ENCODE measurements around the gene MYOCD.

Gene MYOCD

DNA sequence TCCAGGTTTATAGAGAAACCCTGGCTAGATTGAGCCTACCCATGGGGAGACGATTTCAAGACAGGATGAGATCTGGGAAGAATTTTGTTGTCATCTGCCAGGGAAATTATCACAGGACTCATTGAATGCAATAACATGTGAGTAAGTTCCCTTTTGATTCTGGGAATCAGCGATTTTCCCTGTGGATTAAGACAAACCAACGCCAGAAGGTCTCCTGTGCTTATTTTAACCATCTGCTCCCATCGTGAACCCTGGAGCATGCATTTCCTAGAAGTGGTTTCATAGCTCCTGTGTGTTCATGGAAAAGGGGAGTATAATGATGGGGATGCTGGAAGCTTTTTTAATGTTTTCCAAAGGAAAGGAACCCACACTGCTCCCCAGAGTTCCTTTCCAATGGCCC is 102.6 kb downstream of the MYOCD start:
- no peak for DNase-seq

DNA sequence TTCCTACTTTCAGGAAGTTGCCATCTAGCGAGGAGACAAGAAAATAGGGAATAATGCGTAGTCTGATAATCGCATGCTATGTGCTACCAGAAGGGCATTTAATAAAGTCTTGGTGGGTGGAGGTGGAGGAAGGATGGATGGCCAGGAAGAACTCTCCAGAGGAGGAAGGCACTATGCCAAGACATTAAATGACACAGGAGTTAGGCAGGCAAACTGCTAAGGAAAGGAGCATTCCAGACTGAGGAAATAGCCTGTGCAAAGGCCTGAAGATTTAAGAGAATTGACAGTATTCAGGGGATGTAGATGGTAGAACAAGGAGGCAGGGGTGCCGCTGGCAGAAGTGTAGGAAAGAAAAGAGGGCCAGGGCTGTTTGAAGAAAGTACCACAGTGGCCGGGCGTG is 104.3 kb downstream of the MYOCD start:
- DNase-seq: no peak

DNA sequence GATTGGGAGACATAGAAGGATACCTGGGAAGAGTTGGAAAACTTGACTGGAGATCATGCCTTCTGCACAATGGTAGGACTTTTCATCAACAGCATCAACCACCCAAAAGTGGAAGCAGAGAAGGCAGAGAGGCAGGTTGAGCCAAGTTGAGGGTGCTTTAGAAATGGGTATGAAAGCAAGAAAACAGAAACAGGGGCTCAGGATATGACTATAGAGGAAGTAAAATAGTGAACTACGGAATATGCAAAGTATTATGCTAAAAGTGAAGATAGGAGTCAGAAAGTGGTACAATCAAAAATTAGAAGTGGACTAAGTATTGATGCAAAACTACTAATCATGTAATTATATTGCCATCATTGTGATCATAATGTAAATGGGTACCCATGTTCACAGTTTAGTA is 107.5 kb downstream of the MYOCD start:
- DNase-seq: no peak

DNA sequence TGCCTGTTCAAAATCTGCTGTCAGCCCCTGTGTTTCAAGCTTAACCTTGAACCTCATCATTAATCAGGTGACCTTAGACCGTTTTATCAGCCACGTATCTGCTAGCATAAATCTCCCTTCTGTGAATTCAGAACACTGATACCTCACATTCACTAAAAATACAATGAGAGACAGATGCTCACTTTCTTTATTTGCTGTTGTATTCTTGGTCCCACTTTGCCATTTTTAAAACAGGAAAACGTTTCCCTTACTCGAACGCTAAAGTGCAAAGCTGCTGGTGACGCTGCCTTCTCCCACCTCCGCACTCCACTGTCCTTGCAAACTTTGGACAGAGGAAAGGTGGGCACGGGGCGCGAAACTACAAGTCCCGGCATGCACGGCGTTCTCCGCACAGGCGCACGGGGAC is 123.4 kb downstream of the MYOCD start:
- no peak for DNase-seq

DNA sequence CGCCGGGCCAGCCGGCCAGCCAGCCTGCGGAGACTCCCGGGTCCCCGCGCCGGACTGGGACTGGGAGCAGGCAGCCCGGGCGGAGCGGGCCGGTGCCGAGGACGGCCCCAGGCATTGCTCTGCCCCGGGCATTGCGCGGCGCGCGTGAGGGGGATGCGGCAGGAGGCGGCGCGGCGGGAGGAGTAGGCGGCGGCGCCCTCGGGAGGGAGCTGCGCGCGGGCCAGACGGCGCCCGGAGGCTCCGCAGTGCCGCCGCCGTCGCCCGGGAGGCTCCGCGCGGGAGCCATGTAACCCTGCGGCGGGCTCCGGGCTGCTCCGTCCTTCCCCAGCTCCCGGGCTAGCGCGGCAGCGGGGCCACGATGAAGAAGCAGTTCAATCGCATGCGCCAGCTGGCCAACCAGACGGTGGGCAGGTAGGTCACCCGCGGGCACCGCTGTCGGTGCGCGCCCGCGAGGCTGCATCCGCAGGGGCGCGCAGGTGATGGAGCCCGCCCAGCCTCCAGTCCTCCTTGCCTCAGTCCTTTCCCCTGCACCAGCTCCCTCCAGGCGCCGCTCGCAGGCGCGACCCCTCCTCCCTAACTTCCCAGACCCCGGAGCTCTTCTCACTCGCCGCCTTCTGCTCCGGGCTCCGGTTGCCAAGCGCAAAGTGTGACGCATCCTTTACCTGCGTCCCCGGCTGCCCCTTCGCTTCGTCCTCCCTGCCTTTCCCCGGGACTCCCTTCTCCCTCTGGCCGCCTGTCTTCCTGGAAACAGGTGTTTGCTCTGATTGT is 124.0 kb downstream of the MYOCD start, which contains the start of gene ARHGAP44:
TSS of gene ARHGAP44 (plus strand) at position 18 of the 768 bp plus-strand sequence. CDS start at position 359, 341 bp downstream.
- peak; percentile 50 for DNase-seq

DNA sequence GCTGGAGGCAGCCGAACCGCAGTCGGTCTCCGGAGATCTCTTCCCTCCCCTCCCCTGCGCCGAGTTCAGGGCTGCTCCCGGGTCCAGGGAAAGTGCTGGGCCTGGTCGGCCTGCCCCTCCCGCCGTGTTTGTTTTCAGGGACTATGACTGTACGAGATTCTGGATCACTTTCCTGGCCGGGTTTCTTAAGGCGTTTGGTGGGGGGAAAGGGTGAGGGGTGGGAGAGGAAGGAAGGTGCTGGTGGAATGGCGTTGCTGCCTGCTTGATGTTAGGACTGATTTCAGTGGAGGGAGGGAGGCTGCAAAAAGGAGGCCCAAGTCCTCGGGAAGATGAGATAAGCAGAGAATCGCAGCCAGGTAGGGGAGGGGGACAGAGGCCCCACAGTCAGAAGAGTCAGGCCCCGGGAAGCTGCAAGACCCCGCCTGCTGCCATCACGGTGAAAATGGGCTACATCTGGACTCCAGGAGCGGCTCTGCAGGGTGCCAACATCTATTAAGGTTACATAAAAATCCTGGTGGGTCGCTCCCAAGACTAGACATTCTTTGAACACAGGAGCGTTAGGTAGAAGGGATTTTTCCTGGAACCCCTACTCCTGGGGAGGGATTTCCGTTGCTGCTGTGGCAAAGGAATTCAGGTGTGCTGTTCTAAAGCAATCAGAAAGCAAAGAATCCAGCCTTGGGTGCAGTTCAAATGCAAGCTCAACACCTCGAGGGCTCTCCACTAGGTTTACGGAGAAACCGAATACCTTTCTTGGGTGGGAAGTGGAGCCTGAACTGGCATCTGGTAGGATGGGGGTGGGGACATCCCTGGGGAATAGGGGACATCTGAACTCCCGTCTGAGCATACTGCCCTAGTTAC is 124.8 kb downstream of the MYOCD start:
- no peak for DNase-seq

DNA sequence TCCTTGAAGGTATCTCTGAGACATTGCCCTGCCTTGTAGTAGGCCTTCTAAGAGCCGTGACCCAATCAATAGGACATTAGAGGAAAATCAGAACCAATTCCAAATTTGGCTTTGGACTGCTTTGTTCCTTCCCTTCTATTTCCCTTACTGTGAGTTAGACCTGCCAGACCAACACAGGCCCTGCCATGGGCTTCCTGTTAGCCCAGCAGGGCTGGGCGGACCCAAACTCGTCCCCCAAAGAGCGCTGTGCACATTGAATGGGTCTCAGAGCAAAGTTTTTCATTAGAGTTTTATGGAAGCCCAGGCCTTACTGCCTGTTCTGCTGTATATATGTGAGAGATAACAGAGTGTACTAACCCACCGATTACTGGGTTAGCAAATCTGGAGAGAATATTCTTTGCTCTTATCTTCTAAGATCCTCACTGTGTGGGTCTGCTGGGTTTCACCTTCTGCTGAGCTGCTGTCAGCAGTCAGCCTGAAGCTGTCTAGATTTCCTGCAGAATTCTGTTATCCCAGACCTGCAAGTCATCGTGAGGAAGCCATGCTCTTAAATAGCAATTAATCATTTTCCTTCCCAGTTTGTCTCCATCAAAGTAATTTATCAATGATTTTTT is 129.3 kb downstream of the MYOCD start:
- no peak for DNase-seq

DNA sequence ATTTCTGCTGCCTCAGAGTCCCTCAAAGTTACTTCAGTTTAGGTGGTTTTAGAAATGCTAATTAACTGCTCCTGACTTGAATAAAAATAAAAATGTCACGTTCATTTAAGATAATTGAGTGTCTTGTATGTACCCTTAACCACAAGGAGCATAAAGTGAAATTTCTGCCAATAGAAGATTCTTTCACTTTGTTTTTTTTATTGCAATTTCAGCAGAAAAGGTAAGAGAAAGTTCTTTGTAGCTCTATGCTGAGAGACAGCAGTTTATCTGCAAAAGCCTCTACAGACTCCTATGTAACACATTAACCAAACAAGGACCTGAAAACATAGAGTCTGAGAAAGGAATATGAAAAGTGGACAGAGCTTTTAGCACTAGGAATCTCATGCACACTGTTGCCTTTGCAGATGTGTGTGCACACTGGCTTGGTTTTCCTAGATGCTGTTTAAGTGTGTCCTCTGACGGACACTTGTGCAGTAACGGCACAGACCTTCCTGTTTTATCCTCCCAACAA is 135.2 kb downstream of the MYOCD start:
- no peak for DNase-seq

DNA sequence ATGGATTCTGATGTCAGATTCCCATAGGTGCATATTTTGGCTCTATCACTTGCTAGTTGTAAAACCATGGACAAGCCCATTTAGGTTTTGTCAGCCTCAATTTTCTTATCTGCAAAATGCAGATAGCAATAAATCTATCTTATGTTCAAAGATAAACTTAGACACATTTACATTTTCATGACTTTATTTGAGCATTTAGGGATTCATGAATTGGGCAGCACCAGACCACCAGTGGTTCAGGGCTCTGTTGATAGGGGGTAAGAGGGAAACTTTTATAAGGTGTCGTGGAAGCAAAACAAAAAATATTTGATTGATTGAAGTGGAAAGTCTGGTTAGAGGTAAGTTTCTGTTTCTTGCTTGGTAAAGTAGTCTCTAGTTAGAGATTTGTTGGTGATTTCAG is 140.9 kb downstream of the MYOCD start:
- no peak for DNase-seq

DNA sequence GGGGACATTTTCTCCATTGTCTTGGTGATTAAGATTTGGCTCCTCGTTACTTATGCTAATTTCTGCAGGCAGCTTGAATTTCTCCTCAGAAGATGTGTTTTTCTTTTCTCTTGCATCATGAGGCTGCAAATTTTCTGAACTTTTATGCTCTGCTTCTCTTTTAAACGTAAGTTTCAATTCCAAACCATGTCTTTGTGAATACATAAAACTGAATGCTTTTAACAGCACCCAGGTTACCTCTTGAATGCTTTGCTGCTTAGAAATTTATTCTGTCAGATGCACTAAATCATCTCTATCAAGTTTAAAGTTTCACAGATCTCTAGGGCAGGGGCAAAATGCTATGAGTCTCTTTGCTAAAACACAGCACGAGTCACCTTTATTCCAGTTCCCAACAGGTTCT is 143.0 kb downstream of the MYOCD start:
- no peak for DNase-seq

DNA sequence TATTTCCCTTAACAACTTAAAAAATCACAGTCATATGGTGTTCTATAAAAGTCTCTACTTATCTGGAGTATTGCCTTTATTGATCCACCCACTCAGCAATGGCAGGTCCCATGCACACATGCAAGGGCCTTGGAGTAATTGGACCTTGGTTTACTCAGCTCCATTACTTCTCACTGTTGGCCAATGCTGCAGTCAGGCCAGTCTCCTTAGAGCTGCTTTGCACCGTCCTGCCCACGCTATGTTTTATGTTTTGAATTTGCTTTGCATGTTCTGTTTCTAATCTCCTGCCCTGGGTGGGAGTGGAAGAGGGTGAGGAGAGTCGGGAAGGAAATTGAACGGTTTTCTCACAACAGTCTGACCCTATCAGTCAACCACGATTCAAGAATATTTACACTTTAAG is 147.2 kb downstream of the MYOCD start:
- no peak for DNase-seq

DNA sequence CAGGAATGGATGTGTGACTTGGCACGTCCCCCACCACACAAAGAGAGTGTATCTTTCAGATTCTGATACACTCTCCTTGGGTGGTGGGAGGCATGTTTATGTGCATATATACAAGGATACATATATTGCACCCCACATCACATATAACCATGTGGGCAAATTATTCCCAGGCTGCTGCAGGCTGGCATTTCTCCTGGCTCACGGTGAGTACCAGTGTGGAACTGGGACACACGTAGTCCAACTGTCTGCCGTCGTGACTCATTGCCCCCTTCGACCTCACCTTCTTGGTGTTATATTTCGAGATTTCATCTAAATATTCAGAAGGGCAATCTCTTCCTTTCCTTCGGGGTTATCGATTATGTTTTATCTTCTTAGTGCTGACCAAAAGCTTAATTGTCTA is 148.0 kb downstream of the MYOCD start:
- DNase-seq: no peak

DNA sequence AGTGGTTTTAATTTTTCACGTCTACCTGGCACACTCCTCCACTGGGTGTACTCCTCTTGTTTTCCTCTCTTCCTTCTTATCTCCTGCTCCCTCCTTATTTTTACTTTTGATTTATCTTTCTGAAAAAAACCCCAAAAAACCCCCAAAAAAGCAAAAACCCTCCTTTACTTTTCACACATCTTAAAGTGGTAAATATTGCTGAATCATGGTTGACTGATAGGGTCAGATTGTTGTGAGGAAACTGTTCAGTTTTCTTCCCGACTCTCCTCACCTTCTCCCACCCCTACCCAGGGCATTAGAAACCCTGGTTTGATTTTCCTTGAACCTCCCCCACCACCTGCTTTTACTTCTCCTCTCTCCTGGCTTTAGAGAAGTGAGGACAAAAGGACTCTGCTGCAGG is 149.0 kb downstream of the MYOCD start:
- no peak for DNase-seq

DNA sequence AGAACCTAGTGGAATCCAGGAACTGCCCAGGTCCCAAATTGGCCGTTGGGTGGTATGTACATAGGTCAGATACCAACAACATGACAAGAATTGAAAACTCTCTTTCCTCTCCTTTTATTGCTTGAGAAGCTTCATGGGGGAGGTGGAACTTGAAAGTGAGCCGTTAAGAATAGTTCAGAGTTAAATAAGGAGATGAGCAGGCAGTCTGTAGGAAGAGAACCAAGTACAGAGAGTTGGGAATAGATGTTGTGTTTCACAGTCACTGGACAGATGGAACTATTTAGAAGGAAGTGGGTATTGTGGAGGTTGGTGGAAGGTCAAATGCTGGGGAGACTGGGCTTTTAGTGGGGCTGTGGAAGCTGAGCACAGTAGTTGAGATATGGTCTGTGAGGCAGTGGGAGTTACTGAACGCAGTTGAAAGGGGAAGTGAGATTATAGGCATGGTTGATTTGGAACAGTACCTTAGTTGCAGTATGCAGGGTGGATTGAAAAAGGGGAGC is 150.0 kb downstream of the MYOCD start:
- DNase-seq: no peak
